H1 (cell line): Measurements from ENCODE around the gene FHAD1. TPM values are rescaled to one million over a fixed set of nuclear protein-coding genes. Genes with fewer than 3 reads are reported as not detected.

Experiments used
- EZH2 ChIP-seq: fragments of 200-600 bp; sonication (generic); IDR thresholded peaks from 2 replicates; pipeline ENCODE4 v1.7.1; 2012; ENCODE audit warnings: low read depth, mild to moderate bottlenecking, moderate library complexity, low read length, inconsistent platforms; ENCODE audit not compliant: severe bottlenecking
- GTF2F1 ChIP-seq: IDR thresholded peaks from 2 replicates; pipeline ENCODE4 v1.6.1; 2012; ENCODE audit warnings: low read depth, low read length, improper control_type of control experiment, borderline replicate concordance
- JUN ChIP-seq: IDR thresholded peaks from 2 replicates; pipeline ENCODE4 v1.6.1; 2011; ENCODE audit warnings: low read depth, mild to moderate bottlenecking, improper control_type of control experiment, low read length
- NANOG ChIP-seq: IDR thresholded peaks from 2 replicates; pipeline ENCODE4 v1.6.1; 2011; ENCODE audit warnings: low read length, low read depth, mild to moderate bottlenecking, inconsistent platforms; ENCODE audit not compliant: insufficient read depth, poor library complexity, severe bottlenecking
- PHF8 ChIP-seq: fragments of 200-600 bp; sonication (generic); conservative IDR thresholded peaks from 2 replicates; pipeline ENCODE4 v1.7.1; 2012; ENCODE audit warnings: low read depth, mild to moderate bottlenecking, inconsistent platforms, low read length, moderate library complexity
- TEAD4 ChIP-seq: IDR thresholded peaks from 2 replicates; pipeline ENCODE4 v1.6.1; 2012; ENCODE audit warnings: low read depth, low read length, inconsistent platforms, mixed read lengths
- polyA plus RNA-seq, 7 experiments: library from polyadenylated mRNA; depleted of rRNA in 3 of 7; stranded (reverse) in 5 of 7; unstranded in 2 of 7; fragments of >200 nt in 5 of 7; fragments of 200-250 nt in 2 of 7; gene quantifications; 1 replicate in 5 of 7; 2 replicates in 1 of 7; 4 replicates in 1 of 7; pipeline versions ENCODE4 v1.2.1 to v1.2.3, GENCODE V29; 2011 to 2013; ENCODE audit warnings: missing spikeins in 2 of 7, mixed read lengths in 2 of 7
- total RNA-seq: library from RNA; stranded (reverse); fragmentation: NEBNext Ultra II Directional; extraction: Animal tissue kit (Norgen Biotek cat#: 25700); gene quantifications from 2 replicates; pipeline ENCODE4 v1.2.1, GENCODE V29; 2021
- TF ChIP-seq, protein P1 (sequence below): fragments of 300-600 bp; sonication (generic); IDR thresholded peaks from 2 replicates; pipeline ENCODE4 v1.7.1; 2012; ENCODE audit warnings: low read length, moderate library complexity, mild to moderate bottlenecking, inconsistent platforms; ENCODE audit not compliant: insufficient replicate concordance

FHAD1 gene
- total and polyA plus RNA-seq, 2 of the 8 experiments (the other 6 are each of a cell fraction or from before 2014, with no cell fraction given): 0.39 to 0.69 TPM

DNA sequence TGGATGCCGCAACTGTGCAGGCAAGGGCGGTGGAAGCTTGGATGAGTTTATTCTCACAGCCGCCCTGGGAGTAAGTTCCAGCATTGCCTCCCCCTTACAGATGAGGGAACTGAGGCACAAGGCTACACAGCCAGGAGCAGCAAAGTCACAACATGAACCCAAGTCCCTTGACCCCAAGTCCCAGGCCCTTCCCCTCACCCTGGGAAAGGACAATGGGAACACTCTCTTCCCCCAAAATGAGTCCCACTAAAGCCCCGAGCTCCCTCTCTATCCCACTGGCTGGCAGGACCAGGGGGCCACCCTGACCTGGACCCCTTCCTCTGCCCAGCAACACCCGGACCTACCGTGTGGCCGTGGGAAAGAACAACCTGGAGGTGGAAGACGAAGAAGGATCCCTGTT lies 195.1 kb downstream of the FHAD1 start (continued):
- TF ChIP-seq, protein P1, sequence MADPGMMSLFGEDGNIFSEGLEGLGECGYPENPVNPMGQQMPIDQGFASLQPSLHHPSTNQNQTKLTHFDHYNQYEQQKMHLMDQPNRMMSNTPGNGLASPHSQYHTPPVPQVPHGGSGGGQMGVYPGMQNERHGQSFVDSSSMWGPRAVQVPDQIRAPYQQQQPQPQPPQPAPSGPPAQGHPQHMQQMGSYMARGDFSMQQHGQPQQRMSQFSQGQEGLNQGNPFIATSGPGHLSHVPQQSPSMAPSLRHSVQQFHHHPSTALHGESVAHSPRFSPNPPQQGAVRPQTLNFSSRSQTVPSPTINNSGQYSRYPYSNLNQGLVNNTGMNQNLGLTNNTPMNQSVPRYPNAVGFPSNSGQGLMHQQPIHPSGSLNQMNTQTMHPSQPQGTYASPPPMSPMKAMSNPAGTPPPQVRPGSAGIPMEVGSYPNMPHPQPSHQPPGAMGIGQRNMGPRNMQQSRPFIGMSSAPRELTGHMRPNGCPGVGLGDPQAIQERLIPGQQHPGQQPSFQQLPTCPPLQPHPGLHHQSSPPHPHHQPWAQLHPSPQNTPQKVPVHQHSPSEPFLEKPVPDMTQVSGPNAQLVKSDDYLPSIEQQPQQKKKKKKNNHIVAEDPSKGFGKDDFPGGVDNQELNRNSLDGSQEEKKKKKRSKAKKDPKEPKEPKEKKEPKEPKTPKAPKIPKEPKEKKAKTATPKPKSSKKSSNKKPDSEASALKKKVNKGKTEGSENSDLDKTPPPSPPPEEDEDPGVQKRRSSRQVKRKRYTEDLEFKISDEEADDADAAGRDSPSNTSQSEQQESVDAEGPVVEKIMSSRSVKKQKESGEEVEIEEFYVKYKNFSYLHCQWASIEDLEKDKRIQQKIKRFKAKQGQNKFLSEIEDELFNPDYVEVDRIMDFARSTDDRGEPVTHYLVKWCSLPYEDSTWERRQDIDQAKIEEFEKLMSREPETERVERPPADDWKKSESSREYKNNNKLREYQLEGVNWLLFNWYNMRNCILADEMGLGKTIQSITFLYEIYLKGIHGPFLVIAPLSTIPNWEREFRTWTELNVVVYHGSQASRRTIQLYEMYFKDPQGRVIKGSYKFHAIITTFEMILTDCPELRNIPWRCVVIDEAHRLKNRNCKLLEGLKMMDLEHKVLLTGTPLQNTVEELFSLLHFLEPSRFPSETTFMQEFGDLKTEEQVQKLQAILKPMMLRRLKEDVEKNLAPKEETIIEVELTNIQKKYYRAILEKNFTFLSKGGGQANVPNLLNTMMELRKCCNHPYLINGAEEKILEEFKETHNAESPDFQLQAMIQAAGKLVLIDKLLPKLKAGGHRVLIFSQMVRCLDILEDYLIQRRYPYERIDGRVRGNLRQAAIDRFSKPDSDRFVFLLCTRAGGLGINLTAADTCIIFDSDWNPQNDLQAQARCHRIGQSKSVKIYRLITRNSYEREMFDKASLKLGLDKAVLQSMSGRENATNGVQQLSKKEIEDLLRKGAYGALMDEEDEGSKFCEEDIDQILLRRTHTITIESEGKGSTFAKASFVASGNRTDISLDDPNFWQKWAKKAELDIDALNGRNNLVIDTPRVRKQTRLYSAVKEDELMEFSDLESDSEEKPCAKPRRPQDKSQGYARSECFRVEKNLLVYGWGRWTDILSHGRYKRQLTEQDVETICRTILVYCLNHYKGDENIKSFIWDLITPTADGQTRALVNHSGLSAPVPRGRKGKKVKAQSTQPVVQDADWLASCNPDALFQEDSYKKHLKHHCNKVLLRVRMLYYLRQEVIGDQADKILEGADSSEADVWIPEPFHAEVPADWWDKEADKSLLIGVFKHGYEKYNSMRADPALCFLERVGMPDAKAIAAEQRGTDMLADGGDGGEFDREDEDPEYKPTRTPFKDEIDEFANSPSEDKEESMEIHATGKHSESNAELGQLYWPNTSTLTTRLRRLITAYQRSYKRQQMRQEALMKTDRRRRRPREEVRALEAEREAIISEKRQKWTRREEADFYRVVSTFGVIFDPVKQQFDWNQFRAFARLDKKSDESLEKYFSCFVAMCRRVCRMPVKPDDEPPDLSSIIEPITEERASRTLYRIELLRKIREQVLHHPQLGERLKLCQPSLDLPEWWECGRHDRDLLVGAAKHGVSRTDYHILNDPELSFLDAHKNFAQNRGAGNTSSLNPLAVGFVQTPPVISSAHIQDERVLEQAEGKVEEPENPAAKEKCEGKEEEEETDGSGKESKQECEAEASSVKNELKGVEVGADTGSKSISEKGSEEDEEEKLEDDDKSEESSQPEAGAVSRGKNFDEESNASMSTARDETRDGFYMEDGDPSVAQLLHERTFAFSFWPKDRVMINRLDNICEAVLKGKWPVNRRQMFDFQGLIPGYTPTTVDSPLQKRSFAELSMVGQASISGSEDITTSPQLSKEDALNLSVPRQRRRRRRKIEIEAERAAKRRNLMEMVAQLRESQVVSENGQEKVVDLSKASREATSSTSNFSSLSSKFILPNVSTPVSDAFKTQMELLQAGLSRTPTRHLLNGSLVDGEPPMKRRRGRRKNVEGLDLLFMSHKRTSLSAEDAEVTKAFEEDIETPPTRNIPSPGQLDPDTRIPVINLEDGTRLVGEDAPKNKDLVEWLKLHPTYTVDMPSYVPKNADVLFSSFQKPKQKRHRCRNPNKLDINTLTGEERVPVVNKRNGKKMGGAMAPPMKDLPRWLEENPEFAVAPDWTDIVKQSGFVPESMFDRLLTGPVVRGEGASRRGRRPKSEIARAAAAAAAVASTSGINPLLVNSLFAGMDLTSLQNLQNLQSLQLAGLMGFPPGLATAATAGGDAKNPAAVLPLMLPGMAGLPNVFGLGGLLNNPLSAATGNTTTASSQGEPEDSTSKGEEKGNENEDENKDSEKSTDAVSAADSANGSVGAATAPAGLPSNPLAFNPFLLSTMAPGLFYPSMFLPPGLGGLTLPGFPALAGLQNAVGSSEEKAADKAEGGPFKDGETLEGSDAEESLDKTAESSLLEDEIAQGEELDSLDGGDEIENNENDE: no peak
- TF ChIP-seq JUN: no peak
- TF ChIP-seq PHF8: no peak
- no peak for TF ChIP-seq EZH2
- no peak for TF ChIP-seq GTF2F1
- TF ChIP-seq NANOG: no peak
- TF ChIP-seq TEAD4: no peak
- TF ChIP-seq, all 59 proteins: peak for 0
